ENCODE results near the gene RWDD4.
A peak's percentile ranks its signal among the peaks of the same experiment; 100 is the strongest.

The RWDD4 gene

GRCh38 chr4:183659029-183659871 is at the start of gene RWDD4, which contains the start of gene TRAPPC11:
Gene RWDD4, minus strand, starts transcription at chr4:183659185. Its CDS starts 233 bp downstream, at chr4:183658952.
Gene TRAPPC11, plus strand, starts transcription at chr4:183659293. Its CDS starts 4,575 bp downstream, at chr4:183663868.
- DNase-seq, result peak; percentile 96

DNA sequence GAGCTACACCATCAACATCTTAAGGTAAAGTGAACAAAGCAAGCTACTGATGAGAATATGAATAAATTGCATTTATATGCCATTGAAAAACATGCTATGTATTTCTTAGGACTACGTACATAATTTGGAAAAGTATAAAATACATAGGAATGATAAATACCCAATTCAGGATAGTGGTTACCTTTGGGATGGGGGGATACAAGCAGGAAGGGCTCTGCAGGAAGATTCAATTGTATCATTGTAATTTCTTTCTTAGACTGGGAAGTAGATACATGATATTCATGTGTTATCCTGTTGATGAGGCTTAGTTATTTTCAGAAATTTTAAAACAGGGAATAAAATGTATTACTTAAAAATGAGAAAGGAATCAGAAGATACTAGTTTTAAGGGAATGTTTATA is 43.5 kb upstream of the RWDD4 start:
- no peak for DNase-seq

GRCh38 chr4:183700407-183700806 is 41.4 kb upstream of the RWDD4 start:
- DNase-seq, result no peak

GRCh38 chr4:183698909-183699308 is 39.9 kb upstream of the RWDD4 start:
- no peak for DNase-seq

- DNase-seq, result no peak
These were observed 32.9 kb upstream of the RWDD4 start for GRCh38 chr4:183691897-183692296.

GRCh38 chr4:183691006-183691405 is 32.0 kb upstream of the RWDD4 start:
- no peak for DNase-seq

GRCh38 chr4:183688216-183688615 is 29.2 kb upstream of the RWDD4 start:
- DNase-seq, result no peak

- DNase-seq, result no peak
These were observed 27.5 kb upstream of the RWDD4 start for GRCh38 chr4:183686461-183686860.

- DNase-seq, result no peak
These were observed 22.1 kb upstream of the RWDD4 start for GRCh38 chr4:183681119-183681518.

DNA sequence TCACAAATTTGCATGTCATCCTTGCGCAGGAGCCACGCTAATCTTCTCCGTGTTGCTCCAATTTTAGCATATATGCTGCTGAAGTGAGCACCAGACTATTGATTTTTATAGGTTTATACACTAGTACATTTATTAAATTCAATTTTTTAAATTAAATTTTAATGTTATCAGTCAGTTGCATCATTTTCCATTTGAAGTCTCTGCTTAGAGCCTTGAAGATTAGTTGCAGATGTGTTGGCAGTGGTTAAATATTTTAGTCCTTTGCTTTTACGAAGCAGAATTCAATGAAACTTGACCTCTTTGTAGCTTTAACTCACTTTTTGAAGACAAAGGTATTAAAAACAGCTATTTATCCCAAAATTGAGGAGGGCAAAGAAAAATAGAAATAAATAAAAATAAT is 16.6 kb upstream of the RWDD4 start:
- no peak for DNase-seq

DNA sequence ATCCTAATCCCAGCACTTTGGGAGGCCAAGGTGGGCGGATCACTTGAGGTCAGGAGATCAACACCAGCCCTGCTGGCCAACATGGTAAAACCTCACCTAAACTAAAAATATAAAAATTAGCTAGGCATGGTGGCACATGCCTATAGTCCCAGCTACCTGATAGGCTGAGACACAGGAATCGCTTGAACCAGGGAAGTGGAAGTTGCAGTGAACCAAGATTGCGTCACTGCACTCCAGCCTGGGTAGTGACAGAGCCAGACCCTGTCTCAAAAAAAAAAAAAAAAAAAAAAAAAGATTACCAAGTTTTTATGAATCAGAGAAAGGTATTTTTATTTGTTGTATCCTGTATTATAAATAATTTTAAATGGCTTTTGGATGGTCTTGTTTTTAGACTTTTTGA is 15.2 kb upstream of the RWDD4 start:
- DNase-seq, result no peak

DNA sequence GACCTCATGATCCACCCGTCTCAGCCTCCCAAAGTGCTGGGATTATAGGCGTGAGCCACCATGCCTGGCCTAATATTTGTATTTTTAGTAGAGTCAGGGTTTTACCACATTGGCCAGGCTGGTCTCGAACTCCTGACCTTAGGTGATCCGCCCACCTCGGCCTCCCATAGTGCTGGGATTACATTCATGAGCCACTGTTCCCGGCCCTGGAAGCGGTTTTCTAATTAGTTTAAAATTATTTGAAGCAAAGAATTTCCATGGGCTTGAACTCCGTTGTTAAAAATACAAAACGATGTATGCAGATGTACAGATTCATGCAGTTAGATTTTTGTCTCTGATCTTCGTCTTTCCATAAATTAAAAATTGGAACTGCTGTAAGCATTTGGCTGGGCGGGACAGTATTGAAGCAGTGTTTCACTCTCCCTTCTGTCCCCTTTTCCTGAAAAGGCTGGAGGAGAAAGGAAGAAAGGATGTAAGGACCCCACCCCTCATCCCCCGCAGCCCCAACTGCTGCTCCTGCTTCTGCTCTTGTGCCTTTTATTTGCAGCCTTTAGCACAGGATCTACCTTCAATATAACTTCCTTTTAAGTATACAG is 12.1 kb upstream of the RWDD4 start:
- DNase-seq, result no peak

- no peak for DNase-seq
These were observed 11.3 kb upstream of the RWDD4 start for GRCh38 chr4:183670251-183670650.

DNA sequence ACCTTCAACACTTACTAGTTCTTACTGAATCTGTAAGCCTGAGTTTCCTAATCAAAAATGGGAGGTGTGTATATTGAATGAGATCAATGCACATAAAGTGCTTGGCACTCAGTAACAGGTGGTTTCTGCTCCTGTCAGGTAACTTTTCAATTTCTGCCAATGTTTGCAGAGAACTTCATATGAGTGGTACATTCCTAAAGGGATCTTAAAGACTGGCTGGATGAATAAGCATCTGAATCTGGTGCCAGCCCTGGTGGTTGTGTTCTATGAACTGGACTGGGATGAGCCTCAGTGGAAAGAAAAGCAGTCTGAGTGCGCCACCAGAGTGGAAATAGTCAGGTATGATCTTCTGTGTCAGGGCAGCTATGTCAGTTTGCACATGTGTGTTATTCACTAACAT is 7.1 kb upstream of the RWDD4 start:
- no peak for DNase-seq

- DNase-seq, result no peak
These were observed 872 bp upstream of the RWDD4 start for GRCh38 chr4:183659872-183660242.

- DNase-seq, result peak; percentile 15
These were observed 490 bp downstream of the RWDD4 start for GRCh38 chr4:183658362-183659028.

- DNase-seq, result no peak
These were observed 1.4 kb downstream of the RWDD4 start for GRCh38 chr4:183657564-183657963.

DNA sequence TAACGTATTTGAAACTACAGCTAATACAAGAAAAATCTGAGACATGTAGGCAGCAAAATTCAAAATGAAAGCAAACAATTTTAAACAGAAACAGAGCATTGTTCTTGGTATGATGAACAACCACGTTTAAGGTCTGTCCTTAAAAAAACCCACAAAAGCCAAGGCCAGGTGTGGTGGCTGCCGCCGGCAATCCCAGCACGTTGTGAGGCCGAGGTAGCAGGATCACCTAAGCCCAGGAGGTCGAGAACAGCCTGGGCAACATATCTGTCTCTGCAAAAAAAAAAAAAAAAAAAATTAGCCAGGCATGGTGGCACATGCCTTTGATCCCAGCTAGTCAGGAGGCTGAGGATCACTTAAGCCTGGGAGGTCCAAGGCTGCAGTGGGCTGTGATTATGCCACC is 13.7 kb downstream of the RWDD4 start:
- DNase-seq, result no peak

DNA sequence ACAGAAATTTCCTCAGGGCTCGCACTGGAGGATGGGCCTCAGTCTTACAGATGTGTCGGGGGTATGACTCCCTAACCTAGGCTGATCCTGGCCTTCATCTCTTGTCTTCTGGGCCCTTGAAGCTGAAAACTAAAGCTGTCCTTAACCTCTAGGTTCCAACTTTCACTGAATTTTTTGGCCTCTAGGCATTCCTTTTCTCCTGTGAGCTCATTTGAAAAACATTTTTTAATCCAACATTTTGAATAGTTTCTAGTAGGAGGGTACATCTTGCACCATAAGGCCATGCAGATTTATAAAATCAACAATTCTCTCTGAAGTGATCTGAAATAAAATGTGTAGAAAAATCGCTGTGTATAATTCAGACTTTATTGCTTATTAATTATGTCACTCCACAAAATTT is 19.7 kb downstream of the RWDD4 start:
- no peak for DNase-seq

- no peak for DNase-seq
These were observed 20.5 kb downstream of the RWDD4 start for GRCh38 chr4:183638436-183638835.

- DNase-seq, result no peak
These were observed 21.5 kb downstream of the RWDD4 start for GRCh38 chr4:183637461-183637860.

- DNase-seq, result no peak
These were observed 22.1 kb downstream of the RWDD4 start for GRCh38 chr4:183636923-183637322.

DNA sequence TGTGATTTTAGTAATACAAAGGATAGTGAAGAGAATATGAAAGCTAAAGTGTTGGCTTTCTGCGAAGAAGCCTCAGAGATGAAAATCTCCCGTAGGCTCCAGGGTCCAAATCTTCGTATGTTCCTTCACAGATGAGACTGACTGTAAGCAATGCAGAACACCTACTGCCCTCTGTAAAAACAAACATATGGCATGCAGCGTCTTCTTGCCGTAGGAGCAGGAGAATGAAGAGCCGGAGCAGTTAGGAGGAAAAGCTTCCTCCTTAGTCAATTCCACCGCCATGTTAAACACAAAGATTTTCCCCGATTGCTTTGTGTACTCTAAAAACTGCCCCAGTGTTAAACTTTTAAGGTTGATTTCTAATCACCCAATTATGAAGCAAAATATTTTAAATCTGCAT is 22.5 kb downstream of the RWDD4 start:
- no peak for DNase-seq

DNA sequence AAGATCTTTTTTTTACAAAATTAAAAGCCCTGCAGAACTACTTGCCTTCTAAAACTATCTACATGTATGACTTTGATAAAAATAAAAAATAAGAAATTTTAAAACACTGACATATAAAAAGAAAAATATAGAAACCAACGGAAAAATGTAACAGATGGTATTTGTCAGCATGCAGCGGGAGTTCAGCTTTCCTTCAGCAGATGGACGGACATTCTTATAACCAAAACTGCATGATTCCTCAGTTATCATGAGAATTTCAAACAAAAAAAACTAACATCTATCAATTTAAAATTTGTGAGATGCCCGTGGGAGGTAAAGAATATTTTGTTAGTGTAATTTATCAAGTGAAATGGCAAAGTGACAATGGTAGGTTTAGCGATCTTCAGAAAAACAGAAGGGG is 23.2 kb downstream of the RWDD4 start:
- no peak for DNase-seq
